Testis (tissue), 3 donors: ENCODE measurements around the gene MRI1. TPM values are rescaled to one million over a fixed set of nuclear protein-coding genes. Genes with fewer than 3 reads are reported as not detected.

Experiments used
- DNase-seq: peaks from one replicate; pipeline ENCODE4 v3.0.0-alpha.2; 2019
- H3K27ac ChIP-seq, 2 donors: fragments of 200-600 bp; sonication (generic); one replicate each; pipeline ENCODE4 v1.5.1; 2019
- H3K27me3 ChIP-seq: fragments of 200-600 bp; sonication (generic); one replicate; pipeline ENCODE4 v1.5.1; 2019
- H3K36me3 ChIP-seq: fragments of 200-600 bp; sonication (generic); one replicate; pipeline ENCODE4 v1.5.1; 2017; ENCODE audit warnings: low read depth; ENCODE audit errors: missing control alignments
- H3K4me1 ChIP-seq: fragments of 200-600 bp; sonication (generic); one replicate; pipeline ENCODE4 v1.5.1; 2019
- H3K4me3 ChIP-seq, 2 donors: fragments of 200-600 bp; sonication (generic); one replicate each; pipeline ENCODE4 v1.5.1; 2017 to 2019
- H3K9me3 ChIP-seq: fragments of 200-600 bp; sonication (generic); one replicate; pipeline ENCODE4 v1.5.1; 2017
- CTCF ChIP-seq, 3 experiments: fragments of 450-650 bp in 2 of 3; fragments of 200-600 bp in 1 of 3; sonication (generic) in 1 of 3; IDR thresholded peaks; one replicate each; pipeline ENCODE4 v1.5.1; 2016 to 2019; ENCODE audit warnings: antibody characterized with exemption in 3 of 3, mild to moderate bottlenecking in 2 of 3, moderate library complexity in 1 of 3
- POLR2A ChIP-seq: fragments of 450-650 bp; IDR thresholded peaks from one replicate; pipeline ENCODE4 v1.6.1; 2017; ENCODE audit warnings: antibody characterized with exemption, mild to moderate bottlenecking, moderate library complexity
- WGBS, 2 donors: methylation state at CpG; one replicate each; pipeline ENCODE4 v1.1.5; 2018; 5-methylcytosine and 5-hydroxymethylcytosine counted together
- intact Hi-C: fragments of 100-400 bp; cut with DNase I; formaldehyde crosslinking; loops from one replicate; pipeline ENCODE4 v1.15.1; 2023; ENCODE audit warnings: low total_unique reads
- polyA plus RNA-seq: library from polyadenylated mRNA; stranded (reverse); fragments of 350-450 nt; fragmentation: Illumina TruSeq; extraction: RNeasy Lipid Tissue Mini Kit (QIAGEN cat#74804); gene quantifications from one replicate; pipeline ENCODE4 v1.2.3, GENCODE V29; 2014; ENCODE audit warnings: low read depth, low replicate concordance; ENCODE audit not compliant: insufficient read depth
- total RNA-seq, 2 donors: library from RNA; depleted of rRNA; stranded (reverse); fragments of >200 nt; gene quantifications; one replicate each; pipeline ENCODE4 v1.2.3, GENCODE V29; 2016

The MRI1 gene
- total and polyA plus RNA-seq, 3 donors from 2014 or later = 6.7 to 33.0 (median 26.5) TPM

- Histone ChIP-seq H3K4me3 (peak overlapping the region; percentile 64 to 86), H3K9me3 (no peaks in the 10 kb centered on the region), H3K4me1 (peaks cover 18% of the 10 kb centered on the region), H3K27ac (peak overlapping the region; percentile 27 to 86), H3K36me3 (no peaks in the 10 kb centered on the region), H3K27me3 (no peaks in the 10 kb centered on the region)
- no peak for TF ChIP-seq CTCF (IDR thresholded peaks at IDR 0.05)
- TF ChIP-seq POLR2A = no peak
- intact Hi-C loops = loop anchor here (5.0 kb wide), 1 partner anchor 48 kb away; no protein-coding TSS in a partner anchor
- WGBS, 2 donors = 1% methylated on average over 6 to 8 of the region's 8 CpGs
- DNase-seq = peak; percentile 79
These were observed 30.1 kb downstream of the MRI1 start for GRCh38 chr19:13794398-13794756.

- DNase-seq = peak; percentile 100
- TF ChIP-seq CTCF (IDR thresholded peaks at IDR 0.05) = no peak
- no peak for TF ChIP-seq POLR2A
- no peaks in the 10 kb centered on the region for H3K9me3 ChIP-seq
- H3K4me3 ChIP-seq = peak within 1 kb of the TSS; percentile 64 to 86
- intact Hi-C loops = loop anchor here (5.0 kb wide), 1 partner anchor 47 kb away; no protein-coding TSS in a partner anchor
- no peaks in the 10 kb centered on the region for H3K27me3 ChIP-seq
- H3K4me1 ChIP-seq = peaks cover 18% of the 10 kb centered on the region
- peak within 1 kb of the TSS; percentile 27 to 89 for H3K27ac ChIP-seq
- H3K36me3 ChIP-seq = no peaks in the 10 kb centered on the region
- WGBS, 2 donors = 1% methylated on average over 30 to 61 of the region's 71 CpGs
These were observed 30.7 kb downstream of the MRI1 start, which contains the start of gene ZSWIM4 for GRCh38 chr19:13794757-13795589. Gene ZSWIM4 (plus strand): TSS chr19:13795443. CDS start chr19:13795649, 206 bp downstream.

- H3K4me3 ChIP-seq = peak overlapping the region; percentile 64 to 86
- intact Hi-C loops = no loop called here
- DNase-seq = no peak
- H3K9me3 ChIP-seq = no peaks in the 10 kb centered on the region
- no peaks in the 10 kb centered on the region for H3K27me3 ChIP-seq
- 5 to 9% methylated on average over 18 to 19 of the region's 42 CpGs for WGBS, 2 donors
- no peak for TF ChIP-seq CTCF (IDR thresholded peaks at IDR 0.05)
- TF ChIP-seq POLR2A = no peak
- peaks cover 18% of the 10 kb centered on the region for H3K4me1 ChIP-seq
- H3K36me3 ChIP-seq = no peaks in the 10 kb centered on the region
- H3K27ac ChIP-seq = peak overlapping the region in 1 of 2 donors; percentile 89
These were observed 31.4 kb downstream of the MRI1 start for GRCh38 chr19:13795595-13796300.

- 10 to 23% methylated on average over 7 to 12 of the region's 12 CpGs for WGBS, 2 donors
- no peaks in the 10 kb centered on the region for H3K36me3 ChIP-seq
- H3K4me1 ChIP-seq = peaks cover 18% of the 10 kb centered on the region
- H3K27me3 ChIP-seq = no peaks in the 10 kb centered on the region
- H3K4me3 ChIP-seq = no peak overlapping the region
- peak overlapping the region; percentile 25 to 89 for H3K27ac ChIP-seq
- TF ChIP-seq POLR2A (no peak), CTCF (IDR thresholded peaks at IDR 0.05) (no peak)
- DNase-seq = peak; percentile 56
- H3K9me3 ChIP-seq = no peaks in the 10 kb centered on the region
- intact Hi-C loops = no loop called here
These were observed 32.2 kb downstream of the MRI1 start for GRCh38 chr19:13796301-13797057.
